ENCODE results near the gene ZNF385B. TPM values are rescaled to one million over a fixed set of nuclear protein-coding genes. Genes with fewer than 3 reads are reported as not detected.

Gene ZNF385B
- polyA plus RNA-seq, 4 donors = 0.21 to 2.3 (median 0.22) TPM; not detected in 1

DNA sequence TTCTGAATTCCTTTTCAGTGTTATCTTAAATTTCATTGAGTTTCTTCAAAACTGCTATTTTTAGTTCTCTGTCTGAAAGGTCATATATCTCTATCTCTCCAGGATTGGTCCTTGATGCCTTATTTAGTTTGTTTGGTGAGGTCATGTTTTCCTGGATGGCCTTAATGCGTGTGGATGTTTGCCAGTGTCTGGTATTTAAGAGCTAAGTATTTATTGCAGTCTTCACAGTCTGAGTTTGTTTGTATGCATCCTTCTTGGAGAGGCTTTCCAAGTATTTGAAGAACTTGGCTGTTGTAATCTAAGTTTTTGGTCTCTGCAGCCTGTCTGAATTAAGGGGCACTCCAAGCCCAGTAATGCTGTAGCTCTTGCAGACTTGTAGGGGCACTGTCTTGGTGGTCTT is 249.3 kb downstream of the ZNF385B start:
- H3K4me3 ChIP-seq (ENCODE audit: low read depth in 1 of 3, low read length in 3 of 3) = no peak overlapping the region
- WGBS, 3 donors = 2 to 33% (median 17%) methylated on average over 1 of the region's 1 CpG
- FAIRE-seq = no peak
- H3K9me3 ChIP-seq (ENCODE audit: control insufficient read depth in 2 of 2, insufficient read depth in 1 of 2, low read depth in 1 of 2, low read length in 1 of 2) = no peaks in the 10 kb centered on the region
- no peak overlapping the region for H3K27ac ChIP-seq (ENCODE audit: low read depth in 1 of 3, low read length in 2 of 3)
- H3K36me3 ChIP-seq (ENCODE audit: control insufficient read depth in 3 of 3, insufficient read depth in 2 of 3, low read depth in 1 of 3, low read length in 3 of 3) = no peaks in the 10 kb centered on the region
- H3K27me3 ChIP-seq (ENCODE audit: control insufficient read depth in 3 of 3, insufficient read depth in 3 of 3, low read length in 3 of 3) = no peaks in the 10 kb centered on the region
- H3K4me1 ChIP-seq (ENCODE audit: control insufficient read depth in 3 of 3, insufficient read depth in 2 of 3, low read depth in 1 of 3, low read length in 2 of 3) = no peaks in the 10 kb centered on the region
- no peak for DNase-seq

- WGBS, 3 donors = 66 to 85% (median 79%) methylated on average over 2 of the region's 2 CpGs
- FAIRE-seq (no peak), DNase-seq (no peak)
- no peak overlapping the region for H3K27ac ChIP-seq (ENCODE audit: low read depth in 1 of 3, low read length in 2 of 3)
- no peaks in the 10 kb centered on the region for H3K4me1 ChIP-seq (ENCODE audit: control insufficient read depth in 3 of 3, insufficient read depth in 2 of 3, low read depth in 1 of 3, low read length in 2 of 3)
- no peak overlapping the region for H3K4me3 ChIP-seq (ENCODE audit: low read depth in 1 of 3, low read length in 3 of 3)
- H3K9me3 ChIP-seq (ENCODE audit: control insufficient read depth in 2 of 2, insufficient read depth in 1 of 2, low read depth in 1 of 2, low read length in 1 of 2) = no peaks in the 10 kb centered on the region
- H3K36me3 ChIP-seq (ENCODE audit: control insufficient read depth in 3 of 3, insufficient read depth in 2 of 3, low read depth in 1 of 3, low read length in 3 of 3) = no peaks in the 10 kb centered on the region
- no peaks in the 10 kb centered on the region for H3K27me3 ChIP-seq (ENCODE audit: control insufficient read depth in 3 of 3, insufficient read depth in 3 of 3, low read length in 3 of 3)
Measured at GRCh38 chr2:179606141-179606540, 255.3 kb downstream of the ZNF385B start.

DNA sequence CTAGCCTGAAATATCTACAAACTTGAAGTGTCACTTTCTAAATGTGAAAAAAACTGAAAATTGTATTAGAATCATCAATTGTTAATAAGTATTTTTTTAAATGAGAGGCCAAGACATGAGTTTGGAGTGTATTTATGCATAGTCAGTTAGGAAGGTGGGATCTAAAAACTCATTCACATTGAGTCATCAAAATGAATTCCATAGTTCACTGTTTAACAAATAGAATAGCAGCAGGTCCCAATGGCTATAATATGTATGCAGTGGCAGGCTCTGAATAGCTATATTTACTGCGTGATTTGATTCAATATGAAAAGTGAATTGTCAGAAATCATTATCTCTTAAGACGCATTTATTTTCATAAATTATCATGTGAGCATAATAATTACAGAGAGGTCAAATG is 256.1 kb downstream of the ZNF385B start:
- Histone ChIP-seq H3K27ac (ENCODE audit: low read depth in 1 of 3, low read length in 2 of 3) (no peak overlapping the region), H3K9me3 (ENCODE audit: control insufficient read depth in 2 of 2, insufficient read depth in 1 of 2, low read depth in 1 of 2, low read length in 1 of 2) (no peaks in the 10 kb centered on the region), H3K36me3 (ENCODE audit: control insufficient read depth in 3 of 3, insufficient read depth in 2 of 3, low read depth in 1 of 3, low read length in 3 of 3) (no peaks in the 10 kb centered on the region), H3K27me3 (ENCODE audit: control insufficient read depth in 3 of 3, insufficient read depth in 3 of 3, low read length in 3 of 3) (no peaks in the 10 kb centered on the region), H3K4me3 (ENCODE audit: low read depth in 1 of 3, low read length in 3 of 3) (no peak overlapping the region), H3K4me1 (ENCODE audit: control insufficient read depth in 3 of 3, insufficient read depth in 2 of 3, low read depth in 1 of 3, low read length in 2 of 3) (no peaks in the 10 kb centered on the region)
- 69 to 83% (median 79%) methylated on average over 2 of the region's 2 CpGs for WGBS, 3 donors
- FAIRE-seq (no peak), DNase-seq (no peak)

DNA sequence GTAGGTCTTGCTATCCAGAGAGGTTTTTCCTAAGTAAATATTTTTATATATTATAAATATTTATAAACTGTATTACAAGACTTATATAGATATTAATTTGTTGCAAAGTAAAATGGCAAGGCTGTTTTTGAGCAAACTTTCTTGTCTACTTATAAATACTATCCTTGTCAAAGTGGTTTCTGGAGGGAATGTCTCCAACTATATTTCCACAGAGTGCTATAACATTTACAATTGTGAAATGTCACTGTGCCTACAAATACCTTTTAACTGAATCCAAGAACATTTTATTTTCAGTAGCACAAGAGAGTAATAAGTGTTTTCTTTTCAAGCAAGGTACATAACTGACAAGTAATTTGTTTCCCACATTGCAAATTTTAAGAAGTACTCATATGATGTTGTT is 256.8 kb downstream of the ZNF385B start:
- DNase-seq (no peak), FAIRE-seq (no peak)
- Histone ChIP-seq H3K9me3 (ENCODE audit: control insufficient read depth in 2 of 2, insufficient read depth in 1 of 2, low read depth in 1 of 2, low read length in 1 of 2) (no peaks in the 10 kb centered on the region), H3K36me3 (ENCODE audit: control insufficient read depth in 3 of 3, insufficient read depth in 2 of 3, low read depth in 1 of 3, low read length in 3 of 3) (no peaks in the 10 kb centered on the region), H3K27me3 (ENCODE audit: control insufficient read depth in 3 of 3, insufficient read depth in 3 of 3, low read length in 3 of 3) (no peaks in the 10 kb centered on the region), H3K4me1 (ENCODE audit: control insufficient read depth in 3 of 3, insufficient read depth in 2 of 3, low read depth in 1 of 3, low read length in 2 of 3) (no peaks in the 10 kb centered on the region), H3K4me3 (ENCODE audit: low read depth in 1 of 3, low read length in 3 of 3) (no peak overlapping the region), H3K27ac (ENCODE audit: low read depth in 1 of 3, low read length in 2 of 3) (no peak overlapping the region)

DNA sequence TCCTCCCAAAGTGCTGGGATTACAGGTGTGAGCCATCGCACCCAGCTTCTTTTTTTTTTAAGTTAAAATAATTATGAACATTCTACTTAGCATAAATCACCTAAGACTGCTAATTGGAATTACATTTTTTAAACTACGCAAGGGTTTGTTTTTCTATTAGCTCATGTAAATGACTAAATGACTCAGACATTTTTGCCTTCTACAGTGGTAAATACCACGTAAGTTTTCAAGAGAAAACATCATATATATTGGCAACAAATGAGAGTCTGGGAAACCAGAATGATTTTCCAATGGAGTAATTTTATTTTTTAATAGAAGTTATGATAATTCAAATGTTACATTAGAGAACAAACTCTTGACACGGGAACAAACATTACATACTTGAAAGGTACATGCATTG is 259.0 kb downstream of the ZNF385B start:
- FAIRE-seq (no peak), DNase-seq (no peak)
- no peak overlapping the region for H3K27ac ChIP-seq (ENCODE audit: low read depth in 1 of 3, low read length in 2 of 3)
- H3K27me3 ChIP-seq (ENCODE audit: control insufficient read depth in 3 of 3, insufficient read depth in 3 of 3, low read length in 3 of 3) = no peaks in the 10 kb centered on the region
- no peaks in the 10 kb centered on the region for H3K36me3 ChIP-seq (ENCODE audit: control insufficient read depth in 3 of 3, insufficient read depth in 2 of 3, low read depth in 1 of 3, low read length in 3 of 3)
- no peaks in the 10 kb centered on the region for H3K9me3 ChIP-seq (ENCODE audit: control insufficient read depth in 2 of 2, insufficient read depth in 1 of 2, low read depth in 1 of 2, low read length in 1 of 2)
- WGBS, 3 donors = 77 to 88% (median 78%) methylated on average over 4 of the region's 4 CpGs
- H3K4me3 ChIP-seq (ENCODE audit: low read depth in 1 of 3, low read length in 3 of 3) = no peak overlapping the region
- H3K4me1 ChIP-seq (ENCODE audit: control insufficient read depth in 3 of 3, insufficient read depth in 2 of 3, low read depth in 1 of 3, low read length in 2 of 3) = no peaks in the 10 kb centered on the region

- no peaks in the 10 kb centered on the region for H3K36me3 ChIP-seq (ENCODE audit: control insufficient read depth in 3 of 3, insufficient read depth in 2 of 3, low read depth in 1 of 3, low read length in 3 of 3)
- H3K4me1 ChIP-seq (ENCODE audit: control insufficient read depth in 3 of 3, insufficient read depth in 2 of 3, low read depth in 1 of 3, low read length in 2 of 3) = no peaks in the 10 kb centered on the region
- WGBS, 3 donors = 35 to 62% (median 46%) methylated on average over 1 of the region's 1 CpG
- H3K27ac ChIP-seq (ENCODE audit: low read depth in 1 of 3, low read length in 2 of 3) = no peak overlapping the region
- FAIRE-seq (no peak), DNase-seq (no peak)
- H3K27me3 ChIP-seq (ENCODE audit: control insufficient read depth in 3 of 3, insufficient read depth in 3 of 3, low read length in 3 of 3) = no peaks in the 10 kb centered on the region
- H3K4me3 ChIP-seq (ENCODE audit: low read depth in 1 of 3, low read length in 3 of 3) = no peak overlapping the region
- H3K9me3 ChIP-seq (ENCODE audit: control insufficient read depth in 2 of 2, insufficient read depth in 1 of 2, low read depth in 1 of 2, low read length in 1 of 2) = no peaks in the 10 kb centered on the region
Measured at GRCh38 chr2:179596018-179596417, 265.4 kb downstream of the ZNF385B start.

DNA sequence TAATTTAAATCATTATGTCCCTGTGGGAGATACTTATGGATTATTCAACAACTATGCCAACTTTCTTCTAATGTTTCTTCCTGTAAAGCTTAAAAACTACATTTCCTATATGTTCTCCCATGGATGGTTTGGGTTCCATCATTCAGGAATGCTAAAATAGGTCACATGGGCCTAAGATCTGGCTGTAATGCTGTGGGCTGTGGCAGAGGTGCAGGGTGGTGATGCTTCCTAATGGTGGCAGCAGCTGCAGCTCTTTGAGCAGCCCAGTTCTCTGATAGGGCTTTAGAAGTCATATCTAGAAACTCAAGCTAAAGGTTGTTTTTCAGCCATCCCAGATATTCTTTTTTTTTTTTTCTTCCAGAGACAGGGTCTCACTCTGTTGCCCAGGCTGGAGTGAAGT is 266.1 kb downstream of the ZNF385B start:
- H3K36me3 ChIP-seq (ENCODE audit: control insufficient read depth in 3 of 3, insufficient read depth in 2 of 3, low read depth in 1 of 3, low read length in 3 of 3) = no peaks in the 10 kb centered on the region
- no peaks in the 10 kb centered on the region for H3K9me3 ChIP-seq (ENCODE audit: control insufficient read depth in 2 of 2, insufficient read depth in 1 of 2, low read depth in 1 of 2, low read length in 1 of 2)
- FAIRE-seq (no peak), DNase-seq (no peak)
- no peak overlapping the region for H3K4me3 ChIP-seq (ENCODE audit: low read depth in 1 of 3, low read length in 3 of 3)
- no peaks in the 10 kb centered on the region for H3K4me1 ChIP-seq (ENCODE audit: control insufficient read depth in 3 of 3, insufficient read depth in 2 of 3, low read depth in 1 of 3, low read length in 2 of 3)
- H3K27me3 ChIP-seq (ENCODE audit: control insufficient read depth in 3 of 3, insufficient read depth in 3 of 3, low read length in 3 of 3) = no peaks in the 10 kb centered on the region
- no peak overlapping the region for H3K27ac ChIP-seq (ENCODE audit: low read depth in 1 of 3, low read length in 2 of 3)

DNA sequence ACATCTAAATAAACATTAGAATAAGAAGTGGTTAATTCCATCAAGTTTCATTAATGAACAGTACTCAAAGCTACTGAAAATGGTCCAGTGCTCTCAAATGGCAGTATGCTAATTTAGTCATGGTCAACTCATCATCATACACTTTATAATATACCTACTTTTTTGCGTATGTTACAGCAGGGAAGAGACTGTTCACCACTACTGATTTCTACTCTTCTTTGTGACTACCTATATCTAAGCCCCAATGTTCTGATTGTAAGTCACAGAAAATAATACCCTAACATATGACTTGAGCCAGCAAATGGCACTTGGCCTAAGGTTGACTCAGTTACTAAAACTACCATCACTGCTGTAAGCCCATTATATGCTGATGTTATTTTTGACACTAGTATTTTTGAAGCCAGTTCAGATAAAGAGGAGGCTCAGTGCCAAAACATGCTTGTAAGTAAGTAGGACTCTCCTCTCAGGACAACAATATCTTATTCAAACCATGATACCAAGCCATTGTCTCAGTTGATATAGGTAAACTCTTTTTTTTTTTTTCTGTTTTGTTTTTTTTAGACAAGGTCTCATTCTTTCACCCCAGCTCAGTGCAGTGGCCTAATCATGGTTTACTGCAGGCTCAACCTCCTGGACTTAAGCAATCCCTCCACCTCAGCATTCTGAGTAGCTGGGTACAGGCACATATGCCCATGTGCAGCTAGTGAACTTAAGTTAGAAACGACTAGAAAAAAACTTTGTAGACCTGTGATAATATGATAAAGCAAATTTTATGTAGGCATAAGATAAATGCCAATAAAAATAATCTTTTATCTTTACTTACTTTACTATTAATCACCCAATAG is 266.9 kb downstream of the ZNF385B start:
- Histone ChIP-seq H3K4me1 (ENCODE audit: control insufficient read depth in 3 of 3, insufficient read depth in 2 of 3, low read depth in 1 of 3, low read length in 2 of 3) (no peaks in the 10 kb centered on the region), H3K36me3 (ENCODE audit: control insufficient read depth in 3 of 3, insufficient read depth in 2 of 3, low read depth in 1 of 3, low read length in 3 of 3) (no peaks in the 10 kb centered on the region), H3K9me3 (ENCODE audit: control insufficient read depth in 2 of 2, insufficient read depth in 1 of 2, low read depth in 1 of 2, low read length in 1 of 2) (no peaks in the 10 kb centered on the region), H3K27me3 (ENCODE audit: control insufficient read depth in 3 of 3, insufficient read depth in 3 of 3, low read length in 3 of 3) (no peaks in the 10 kb centered on the region), H3K4me3 (ENCODE audit: low read depth in 1 of 3, low read length in 3 of 3) (no peak overlapping the region), H3K27ac (ENCODE audit: low read depth in 1 of 3, low read length in 2 of 3) (no peak overlapping the region)
- FAIRE-seq = no peak
- DNase-seq = no peak
- 74 to 77% (median 76%) methylated on average over 2 of the region's 2 CpGs for WGBS, 3 donors

- FAIRE-seq (peak; percentile 73), DNase-seq (no peak)
- H3K4me3 ChIP-seq (ENCODE audit: low read depth in 1 of 3, low read length in 3 of 3) = no peak overlapping the region
- H3K9me3 ChIP-seq (ENCODE audit: control insufficient read depth in 2 of 2, insufficient read depth in 1 of 2, low read depth in 1 of 2, low read length in 1 of 2) = no peaks in the 10 kb centered on the region
- H3K27ac ChIP-seq (ENCODE audit: low read depth in 1 of 3, low read length in 2 of 3) = no peak overlapping the region
- no peaks in the 10 kb centered on the region for H3K36me3 ChIP-seq (ENCODE audit: control insufficient read depth in 3 of 3, insufficient read depth in 2 of 3, low read depth in 1 of 3, low read length in 3 of 3)
- H3K27me3 ChIP-seq (ENCODE audit: control insufficient read depth in 3 of 3, insufficient read depth in 3 of 3, low read length in 3 of 3) = no peaks in the 10 kb centered on the region
- H3K4me1 ChIP-seq (ENCODE audit: control insufficient read depth in 3 of 3, insufficient read depth in 2 of 3, low read depth in 1 of 3, low read length in 2 of 3) = no peaks in the 10 kb centered on the region
- 86 to 87% (median 87%) methylated on average over 3 of the region's 3 CpGs for WGBS, 3 donors
Measured at GRCh38 chr2:179593323-179593722, 268.1 kb downstream of the ZNF385B start.
